Frontal cortex (tissue), 4 donors: ENCODE measurements around the gene ABHD12. TPM values are rescaled to one million over a fixed set of nuclear protein-coding genes. Genes with fewer than 3 reads are reported as not detected.
"Not testable (repeated sequence)": the region's sequence is repeated elsewhere in the genome, so short reads cannot be mapped to it uniquely, and the experiment has no call there.

Experiments used
- DNase-seq, 2 donors: peaks; one replicate each; pipeline ENCODE4 v3.0.0; 2012; ENCODE audit warnings: low spot score in 2 of 2
- FAIRE-seq: peaks from 2 replicates; lab custom pipeline; 2012; peaks lifted over from hg19 to GRCh38; lab: Jason Lieb, UNC
- total RNA-seq: library from RNA; depleted of rRNA; stranded (reverse); fragments of >200 nt; gene quantifications from one replicate; pipeline ENCODE4 v1.2.3, GENCODE V29; 2014
- donor health status: control.
- donor health status: control.
- donor health status: control.

The ABHD12 gene
- total RNA-seq, 1 donor from 2014 or later, result 42.8 TPM

DNA sequence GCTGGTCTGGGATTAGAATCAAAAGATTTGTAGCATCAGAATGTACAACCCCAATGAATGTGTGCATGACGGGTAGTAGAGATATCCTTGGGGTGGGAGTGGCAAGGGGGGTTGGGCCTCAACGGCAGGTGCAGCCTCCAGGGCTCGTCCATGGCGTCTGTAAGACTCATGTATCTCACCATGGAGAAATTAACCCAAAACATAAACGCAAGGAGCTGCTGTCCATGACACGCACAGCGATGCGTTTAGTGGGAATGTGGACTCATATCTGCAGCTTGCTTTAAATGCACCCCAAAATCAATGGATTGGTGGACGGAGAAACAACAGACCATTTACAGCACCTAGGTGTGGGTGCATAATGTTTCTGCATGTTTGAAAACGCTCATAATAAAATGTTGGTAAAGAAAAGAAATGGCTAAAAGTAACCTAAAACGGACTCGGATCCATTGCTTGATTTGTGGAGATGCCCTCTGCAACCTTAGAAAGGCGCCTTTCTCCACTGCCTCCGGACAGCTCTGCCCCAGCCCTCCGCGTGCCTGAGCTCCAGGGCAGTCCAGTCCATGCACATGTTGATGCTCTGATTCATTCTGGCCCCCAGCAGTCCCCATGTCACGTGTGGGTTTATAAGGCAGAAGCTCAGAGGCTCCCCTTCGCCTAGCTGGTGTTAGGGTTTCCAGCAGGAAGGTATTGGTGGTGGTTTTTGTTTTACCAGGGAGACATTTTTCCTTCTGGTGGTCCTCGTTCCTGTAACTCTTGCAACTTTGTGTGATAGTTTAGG lies 118.2 kb downstream of the ABHD12 start:
- no peak for FAIRE-seq

GRCh38 chr20:25271486-25272222 lies 119.0 kb downstream of the ABHD12 start:
- no peak for FAIRE-seq
- DNase-seq, result no peak

More for the DNA sequence above, 118.2 kb downstream of the ABHD12 start:
- no peak for DNase-seq

GRCh38 chr20:25270829-25271251 lies 119.8 kb downstream of the ABHD12 start:
- FAIRE-seq, result no peak
- DNase-seq, result no peak

- FAIRE-seq (no peak), DNase-seq (no peak)
These were observed 120.8 kb downstream of the ABHD12 start for GRCh38 chr20:25269833-25270170.

DNA sequence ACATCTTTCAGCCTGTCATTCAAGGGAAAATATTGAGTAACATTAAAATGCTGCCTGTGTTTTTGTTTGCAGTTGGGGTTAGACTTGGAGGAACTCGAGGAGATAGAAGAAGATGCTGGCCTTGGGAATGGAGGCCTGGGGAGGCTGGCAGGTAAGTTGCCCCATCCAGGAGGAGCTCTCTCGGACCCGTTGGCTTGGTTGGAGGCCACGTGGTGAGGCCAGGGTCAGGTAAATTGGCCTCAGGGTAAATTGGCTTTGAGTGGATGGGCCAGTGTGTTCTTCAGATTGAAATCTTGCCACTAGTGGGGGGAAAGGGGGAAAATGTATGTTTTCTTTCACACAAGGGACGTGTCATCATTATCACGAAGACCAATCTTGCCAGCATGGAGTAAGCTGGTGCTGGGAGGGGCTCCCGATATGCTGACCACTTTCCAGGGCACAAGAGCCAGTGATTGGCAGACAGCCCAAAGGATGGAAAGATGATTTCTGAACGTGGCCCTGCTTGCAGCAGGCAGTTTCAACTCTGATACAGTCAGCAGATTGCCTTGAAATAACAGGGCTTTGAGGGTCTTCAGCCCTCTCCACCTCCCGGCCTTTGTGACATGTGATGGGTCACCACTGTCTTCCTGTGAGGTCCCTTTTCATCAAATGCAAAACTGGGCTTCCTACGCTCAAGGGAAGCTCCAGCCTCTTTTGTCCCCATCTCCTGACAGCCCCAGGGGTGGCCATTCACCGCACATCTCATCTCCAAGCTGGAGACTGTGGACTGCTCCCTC lies 121.4 kb downstream of the ABHD12 start:
- FAIRE-seq (no peak), DNase-seq (no peak)

GRCh38 chr20:25260770-25261437 lies 129.7 kb downstream of the ABHD12 start:
- not testable (repeated sequence) for FAIRE-seq, DNase-seq

DNA sequence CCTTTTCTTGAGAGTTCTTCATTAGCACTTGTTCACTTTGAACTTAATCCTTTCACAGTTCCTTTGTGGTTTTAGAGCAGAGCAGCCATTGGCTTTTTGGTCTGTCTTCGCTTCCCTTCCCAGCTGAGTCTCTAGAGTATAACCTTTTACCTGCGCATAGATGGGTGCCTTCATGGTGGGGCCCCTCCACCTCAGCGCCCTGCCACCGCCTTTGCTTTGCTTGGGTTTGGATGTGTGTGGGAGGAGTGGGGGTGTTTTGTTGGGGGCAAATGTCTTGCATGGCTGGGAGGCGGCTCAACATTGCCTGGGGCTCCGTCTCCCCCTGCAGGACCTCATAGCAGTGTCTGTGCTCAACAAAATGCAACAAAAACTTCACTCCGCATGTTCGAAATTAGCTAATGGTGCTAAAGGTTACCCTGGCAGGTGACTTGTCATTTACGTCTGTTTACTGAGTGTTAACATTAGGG lies 130.8 kb downstream of the ABHD12 start:
- FAIRE-seq (no peak), DNase-seq (no peak)

DNA sequence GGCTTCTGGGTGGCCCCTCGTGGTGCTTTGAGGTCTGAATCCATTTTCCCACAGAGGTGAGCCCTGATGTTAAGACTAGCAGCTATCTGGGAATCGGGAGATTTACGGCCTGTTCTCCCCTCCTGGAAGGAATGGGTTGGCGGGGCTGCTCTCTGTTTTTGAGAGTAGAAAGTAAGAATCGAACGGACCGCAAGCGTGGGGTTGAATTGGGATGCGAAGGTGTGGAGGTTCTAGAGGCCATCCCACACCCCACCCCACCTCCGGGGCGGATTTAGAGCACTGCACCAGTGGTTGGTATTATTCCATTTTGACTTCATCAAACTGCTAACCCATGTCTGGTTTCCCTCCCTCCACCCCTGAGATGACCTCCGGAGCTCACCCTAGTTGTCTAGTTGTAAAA lies 131.3 kb downstream of the ABHD12 start:
- no peak for DNase-seq
- FAIRE-seq, result no peak

- no peak for FAIRE-seq
- DNase-seq, result no peak
These were observed 131.8 kb downstream of the ABHD12 start for GRCh38 chr20:25258828-25259227.

- FAIRE-seq (no peak), DNase-seq (no peak)
These were observed 132.2 kb downstream of the ABHD12 start for GRCh38 chr20:25258476-25258805.

DNA sequence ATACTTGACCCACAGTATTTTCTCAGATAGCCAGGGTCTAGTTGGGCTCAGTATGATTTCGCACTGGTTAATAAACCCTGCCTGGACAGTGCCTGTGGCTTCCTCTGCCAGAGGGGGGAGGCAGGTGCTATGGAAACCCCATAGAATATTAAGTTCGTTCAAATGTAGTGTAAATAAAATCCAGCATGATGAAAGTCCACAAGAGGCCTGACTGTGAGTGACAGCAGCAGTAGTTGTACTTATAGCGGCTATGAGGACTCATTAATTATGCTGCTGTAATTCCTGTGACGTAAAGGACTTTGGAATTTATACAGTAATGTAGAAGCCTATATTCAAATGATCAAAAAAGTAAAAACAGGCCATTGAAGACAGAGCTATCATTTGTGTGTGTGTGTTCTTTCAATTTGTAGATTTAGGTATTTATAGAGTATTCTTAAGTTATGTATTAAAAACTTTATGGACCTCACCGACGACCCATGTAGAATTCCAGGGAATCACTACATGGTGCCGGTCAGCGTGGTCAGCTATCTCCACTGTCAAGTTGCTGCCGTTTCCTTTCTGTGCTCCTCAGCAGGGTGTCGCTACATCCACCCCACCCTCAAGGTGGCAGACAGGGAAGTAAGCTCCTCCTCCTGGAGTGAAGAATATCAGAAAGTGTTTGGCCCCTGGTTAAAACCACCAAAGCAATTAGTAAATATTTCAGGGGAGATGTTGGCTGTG lies 132.7 kb downstream of the ABHD12 start:
- FAIRE-seq, result no peak

GRCh38 chr20:25257130-25257529 lies 133.5 kb downstream of the ABHD12 start:
- FAIRE-seq (no peak), DNase-seq (no peak)

More for the DNA sequence above, 132.7 kb downstream of the ABHD12 start:
- no peak for DNase-seq

DNA sequence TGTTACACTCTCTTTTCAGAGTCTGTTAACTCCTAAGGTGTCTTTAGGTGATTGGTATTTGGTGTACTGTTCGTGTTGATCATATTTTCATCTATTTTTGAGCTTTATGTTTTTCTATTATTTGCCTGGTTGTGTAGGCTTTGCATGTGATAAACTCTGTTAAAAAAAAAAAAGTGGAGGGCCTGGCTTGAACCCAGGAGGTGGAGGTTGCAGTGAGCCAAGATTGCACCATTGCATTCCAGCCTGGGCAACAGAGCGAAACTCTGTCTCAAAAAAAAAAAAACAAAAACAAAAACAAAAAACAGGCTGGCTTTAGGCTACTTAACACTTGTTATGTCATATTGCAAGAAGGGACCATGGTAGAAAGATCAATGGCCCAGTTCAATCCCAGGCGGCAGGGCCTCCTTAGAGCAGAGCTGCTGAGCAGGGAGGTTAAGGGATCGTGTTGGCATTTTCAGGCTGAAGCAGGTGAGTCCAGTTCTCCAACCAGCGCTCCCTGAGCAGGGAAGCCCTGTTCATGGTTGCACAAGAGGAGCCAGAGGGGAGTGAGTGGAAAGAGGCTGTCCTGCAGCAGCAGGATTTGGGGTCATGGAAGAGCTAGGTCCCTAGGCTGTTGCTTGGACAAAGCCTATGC lies 134.3 kb downstream of the ABHD12 start:
- no peak for DNase-seq
- no peak for FAIRE-seq

GRCh38 chr20:25254986-25255680 lies 135.5 kb downstream of the ABHD12 start:
- no peak for DNase-seq

DNA sequence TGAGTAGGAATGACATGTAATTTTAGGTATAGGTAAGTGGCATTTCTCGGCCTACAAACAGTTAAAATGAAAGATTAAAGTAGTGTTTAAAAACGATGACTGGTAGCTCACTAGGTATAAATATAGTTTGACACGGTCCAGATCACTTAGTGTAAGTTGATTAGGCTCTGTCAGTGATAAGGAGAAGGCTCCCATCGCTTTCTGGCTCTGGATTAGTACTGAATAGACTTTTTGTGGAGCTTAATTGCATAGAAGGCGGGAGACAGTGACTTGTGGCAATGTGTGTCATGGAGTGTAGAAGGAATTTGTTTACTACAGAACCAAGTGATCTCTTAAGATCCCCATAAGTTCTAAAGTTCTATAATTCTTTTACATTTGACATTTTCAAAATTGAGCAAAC lies 136.1 kb downstream of the ABHD12 start:
- DNase-seq, result no peak
- no peak for FAIRE-seq

More at GRCh38 chr20:25254986-25255680, 135.5 kb downstream of the ABHD12 start:
- no peak for FAIRE-seq

DNA sequence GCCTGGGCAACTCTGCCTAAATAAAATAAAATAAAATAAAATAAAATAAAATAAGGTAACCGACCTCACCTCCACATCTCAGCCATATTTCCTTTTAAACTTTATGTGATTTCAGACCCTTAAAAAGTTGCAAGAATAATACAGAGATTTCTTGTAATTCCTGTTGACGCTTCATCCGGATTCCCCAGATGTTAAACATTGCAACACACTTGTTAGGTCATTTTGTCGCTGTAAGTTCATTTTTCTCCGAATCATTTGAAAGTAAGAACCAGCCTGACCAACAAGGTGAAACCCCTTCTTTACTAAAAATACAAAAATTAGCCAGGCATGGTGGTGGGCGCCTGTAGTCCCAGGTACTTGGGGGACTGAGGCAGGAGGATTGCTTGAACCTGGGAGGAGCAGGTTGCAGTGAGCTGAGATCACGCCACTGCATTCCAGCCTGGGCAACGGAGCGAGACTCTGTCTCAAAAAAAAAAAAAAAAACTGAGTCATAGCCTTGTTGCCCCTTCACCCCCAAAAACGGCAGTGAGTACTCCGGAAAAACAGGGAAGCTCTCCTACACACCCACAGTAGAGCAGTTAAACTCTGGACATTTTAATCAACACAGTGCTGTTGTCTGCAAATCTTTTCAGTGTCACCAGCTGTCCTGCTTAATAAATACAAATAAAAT lies 136.9 kb downstream of the ABHD12 start:
- no peak for FAIRE-seq

GRCh38 chr20:25252686-25253421 lies 137.8 kb downstream of the ABHD12 start:
- FAIRE-seq, result no peak
- DNase-seq, result no peak

More for the DNA sequence above, 136.9 kb downstream of the ABHD12 start:
- no peak for DNase-seq
